NCI-H526 treated with DMSO at 0.1 percent for 48 hours (cell line): Measurements from ENCODE around the gene TFAP2E.

Experiments
- DNase-seq: peaks from one replicate; lab custom pipeline; 2025; lab: John Stamatoyannopoulos, UW

TFAP2E gene

DNA sequence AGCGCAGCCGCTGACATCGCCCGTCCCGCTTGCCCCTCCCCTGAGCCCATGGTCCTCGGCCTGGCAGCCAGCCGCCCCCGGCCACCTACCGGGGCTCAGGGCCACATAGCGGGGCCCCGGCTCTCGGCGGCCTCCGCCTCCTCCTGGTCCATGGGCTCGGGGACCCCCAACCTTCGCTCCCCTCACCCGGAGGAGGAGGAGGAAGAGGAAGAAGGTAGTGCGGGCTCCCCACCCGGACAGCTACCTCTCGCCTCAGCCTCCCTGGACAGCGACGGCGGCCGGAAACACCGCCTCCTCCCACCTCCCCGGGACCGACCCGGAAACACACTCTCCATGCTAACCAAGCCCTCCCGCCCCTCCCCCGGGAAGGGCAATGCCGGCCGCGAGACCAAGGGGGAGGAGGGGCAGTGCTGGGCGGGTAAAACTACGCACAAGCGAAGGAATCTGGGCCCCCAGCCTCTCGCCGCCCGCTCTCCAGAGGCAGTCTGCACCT lies 15.9 kb upstream of the TFAP2E start, which contains the start of gene KIAA0319L:
Gene KIAA0319L, minus strand, starts transcription at position 286 of the 493 bp plus-strand sequence. CDS start 2,912 bp downstream, outside the sequence.
- DNase-seq = peak; percentile 93

DNA sequence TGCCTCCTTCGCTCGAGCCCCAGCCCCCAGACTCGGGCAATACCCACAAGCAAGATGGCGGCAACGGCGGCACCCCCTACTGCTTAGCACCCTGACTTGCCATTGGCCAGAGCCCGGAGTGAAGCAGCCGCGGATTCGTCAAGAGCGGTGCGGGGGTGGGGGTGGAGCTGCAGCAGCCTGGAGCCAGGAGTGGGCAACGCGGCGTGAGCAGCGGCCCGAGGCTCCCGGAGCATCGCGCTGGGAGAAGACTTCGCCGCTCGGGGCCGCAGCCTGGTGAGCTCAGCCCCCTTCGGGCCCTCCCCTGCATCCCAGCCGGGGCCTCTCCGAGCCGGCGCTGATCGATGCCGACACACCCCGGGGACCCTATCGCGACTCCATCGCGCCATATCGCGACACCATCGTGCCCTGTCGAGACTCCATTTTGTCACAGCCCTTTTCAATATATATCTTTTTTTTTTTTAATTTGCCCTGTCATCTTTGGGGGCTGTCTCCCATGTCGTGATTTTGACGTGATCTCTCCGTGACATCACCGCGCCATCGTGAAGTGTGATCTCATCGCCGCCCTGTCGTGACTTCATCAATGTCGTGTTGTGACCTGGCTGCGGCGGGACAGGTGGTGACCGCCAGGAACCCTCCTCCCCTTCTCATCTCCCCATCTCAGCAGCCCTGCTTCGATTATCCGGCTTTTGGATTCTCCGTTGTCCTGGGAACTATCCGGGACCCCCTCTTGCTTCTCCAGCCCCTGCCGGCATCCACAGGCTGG lies 15.3 kb upstream of the TFAP2E start, which contains the start of gene NCDN:
Gene NCDN, plus strand, starts transcription at position 189 of the 763 bp plus-strand sequence. Its CDS starts 392 bp downstream, at position 581.
- DNase-seq = peak; percentile 97

DNA sequence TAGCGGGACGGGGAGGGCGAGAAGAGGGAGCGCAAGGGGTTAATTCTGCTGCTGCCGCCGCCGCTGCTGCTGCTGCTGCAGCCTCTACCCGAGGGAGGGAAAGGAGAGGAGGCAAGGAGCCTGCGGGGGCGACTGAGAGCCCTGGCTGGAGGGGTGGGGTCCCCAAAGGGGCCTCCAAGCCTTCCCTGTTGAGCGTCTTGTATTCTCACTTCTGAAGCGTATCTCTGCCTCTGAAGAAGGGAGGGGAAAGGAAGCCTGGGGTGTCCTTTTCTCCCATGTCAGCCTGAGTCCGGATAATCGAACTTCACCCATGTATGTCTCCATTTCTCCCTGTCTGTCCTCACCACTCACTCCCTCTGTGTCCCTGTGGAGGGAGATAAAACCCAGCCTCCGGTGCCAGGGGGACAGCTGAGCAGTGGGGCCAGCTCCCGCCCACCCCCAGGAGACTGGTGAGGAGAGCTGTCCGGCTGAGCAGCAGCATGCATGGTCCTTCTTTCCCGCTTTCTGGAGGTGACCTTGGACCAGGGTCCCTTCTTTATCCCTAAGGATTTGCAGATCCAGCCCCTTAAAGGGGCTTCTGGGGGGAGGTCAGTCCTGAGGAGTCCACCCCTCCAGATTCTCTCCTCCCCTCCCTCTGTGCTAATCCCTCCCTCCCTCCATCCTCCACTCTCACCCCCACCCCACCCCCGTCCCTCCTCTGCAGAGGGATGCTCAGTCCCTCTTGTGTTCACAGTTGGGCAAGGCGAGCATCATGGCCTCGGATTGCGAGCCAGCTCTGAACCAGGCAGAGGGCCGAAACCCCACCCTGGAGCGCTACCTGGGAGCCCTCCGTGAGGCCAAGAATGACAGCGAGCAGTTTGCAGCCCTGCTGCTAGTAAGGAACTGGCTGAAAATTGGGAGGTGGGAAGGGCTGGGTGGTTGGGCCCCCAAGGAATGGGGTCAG lies 14.5 kb upstream of the TFAP2E start:
- no peak for DNase-seq

DNA sequence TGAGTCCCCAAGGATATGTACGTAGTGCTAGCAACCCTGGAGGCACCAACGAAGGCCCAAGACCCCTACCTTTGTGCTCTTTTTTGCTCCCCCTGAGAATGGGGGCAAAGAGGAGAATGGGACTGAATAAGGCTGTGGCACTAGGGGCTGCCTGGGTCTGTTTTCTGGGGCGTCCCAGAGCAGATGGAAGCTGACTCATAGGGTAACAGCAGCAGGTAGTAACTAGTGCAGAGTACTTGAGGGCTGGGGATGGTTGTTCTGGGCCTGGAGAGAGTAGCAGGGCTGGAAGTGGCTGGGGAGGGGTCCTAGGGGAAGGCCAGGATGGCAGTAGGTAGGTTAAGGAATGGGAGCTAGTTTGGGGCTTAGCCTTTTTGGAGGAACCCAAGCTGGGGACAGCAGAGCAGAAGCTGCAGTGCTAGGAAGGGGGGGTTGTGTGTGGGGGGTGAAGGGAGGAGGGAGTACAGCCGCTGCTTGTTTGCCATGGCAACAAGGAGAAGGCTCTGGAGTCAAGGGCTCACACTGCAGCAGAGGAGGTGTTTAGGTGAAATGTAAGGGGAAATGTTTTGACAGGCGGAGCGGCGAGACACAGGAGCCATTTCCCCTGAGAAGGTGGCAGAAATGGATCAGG lies 13.7 kb upstream of the TFAP2E start:
- no peak for DNase-seq

DNA sequence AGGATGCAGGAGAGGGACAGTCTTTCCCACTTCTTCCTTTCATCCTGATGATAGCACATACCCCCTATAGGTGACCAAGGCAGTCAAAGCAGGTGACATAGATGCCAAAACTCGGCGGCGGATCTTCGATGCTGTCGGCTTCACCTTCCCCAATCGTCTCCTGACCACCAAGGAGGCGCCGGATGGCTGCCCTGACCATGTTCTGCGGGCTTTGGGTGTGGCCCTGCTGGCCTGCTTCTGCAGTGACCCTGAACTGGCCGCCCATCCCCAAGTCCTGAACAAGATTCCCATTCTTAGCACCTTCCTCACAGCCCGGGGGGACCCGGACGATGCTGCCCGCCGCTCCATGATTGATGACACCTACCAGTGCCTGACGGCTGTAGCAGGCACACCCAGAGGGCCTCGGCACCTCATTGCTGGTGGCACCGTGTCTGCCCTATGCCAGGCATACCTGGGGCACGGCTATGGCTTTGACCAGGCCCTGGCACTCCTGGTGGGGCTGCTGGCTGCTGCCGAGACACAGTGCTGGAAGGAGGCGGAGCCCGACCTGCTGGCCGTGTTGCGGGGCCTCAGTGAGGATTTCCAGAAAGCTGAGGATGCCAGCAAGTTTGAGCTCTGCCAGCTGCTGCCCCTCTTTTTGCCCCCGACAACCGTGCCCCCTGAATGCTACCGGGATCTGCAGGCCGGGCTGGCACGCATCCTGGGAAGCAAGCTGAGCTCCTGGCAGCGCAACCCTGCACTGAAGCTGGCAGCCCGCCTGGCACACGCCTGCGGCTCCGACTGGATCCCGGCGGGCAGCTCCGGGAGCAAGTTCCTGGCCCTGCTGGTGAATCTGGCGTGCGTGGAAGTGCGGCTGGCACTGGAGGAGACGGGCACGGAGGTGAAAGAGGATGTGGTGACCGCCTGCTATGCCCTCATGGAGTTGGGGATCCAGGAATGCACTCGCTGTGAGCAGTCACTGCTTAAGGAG lies 12.6 kb upstream of the TFAP2E start:
- DNase-seq = no peak

DNA sequence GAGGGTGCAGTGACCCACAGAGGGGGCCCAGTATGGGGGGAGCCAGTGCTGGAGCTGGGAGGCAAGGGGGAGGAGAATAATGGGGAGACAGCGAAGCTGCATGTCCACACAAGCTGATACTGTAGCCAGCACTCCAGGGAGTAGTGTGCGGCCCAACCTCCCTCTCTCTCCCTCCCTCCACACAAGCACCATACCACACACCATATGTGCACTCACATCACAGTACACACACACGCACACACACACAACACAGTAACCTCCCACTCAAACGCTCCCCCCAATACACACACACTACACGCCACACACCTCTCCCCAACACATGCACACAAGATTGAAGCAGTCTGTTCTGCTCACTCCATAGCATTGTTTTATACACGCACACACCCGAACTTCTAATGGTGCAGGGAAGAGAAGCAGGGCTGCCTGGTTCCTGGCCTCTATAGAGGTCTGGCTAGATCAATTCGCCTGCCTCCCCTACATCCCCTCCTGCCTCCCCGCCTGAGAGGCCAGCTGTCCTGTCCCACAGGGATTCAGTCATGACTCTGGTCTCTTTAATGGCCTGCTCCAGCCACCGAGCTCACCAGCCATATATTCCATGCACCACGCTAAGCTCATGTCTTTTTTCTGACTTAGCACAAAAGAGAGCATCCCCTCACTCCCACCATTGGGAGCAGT lies 11.7 kb upstream of the TFAP2E start:
- no peak for DNase-seq

DNA sequence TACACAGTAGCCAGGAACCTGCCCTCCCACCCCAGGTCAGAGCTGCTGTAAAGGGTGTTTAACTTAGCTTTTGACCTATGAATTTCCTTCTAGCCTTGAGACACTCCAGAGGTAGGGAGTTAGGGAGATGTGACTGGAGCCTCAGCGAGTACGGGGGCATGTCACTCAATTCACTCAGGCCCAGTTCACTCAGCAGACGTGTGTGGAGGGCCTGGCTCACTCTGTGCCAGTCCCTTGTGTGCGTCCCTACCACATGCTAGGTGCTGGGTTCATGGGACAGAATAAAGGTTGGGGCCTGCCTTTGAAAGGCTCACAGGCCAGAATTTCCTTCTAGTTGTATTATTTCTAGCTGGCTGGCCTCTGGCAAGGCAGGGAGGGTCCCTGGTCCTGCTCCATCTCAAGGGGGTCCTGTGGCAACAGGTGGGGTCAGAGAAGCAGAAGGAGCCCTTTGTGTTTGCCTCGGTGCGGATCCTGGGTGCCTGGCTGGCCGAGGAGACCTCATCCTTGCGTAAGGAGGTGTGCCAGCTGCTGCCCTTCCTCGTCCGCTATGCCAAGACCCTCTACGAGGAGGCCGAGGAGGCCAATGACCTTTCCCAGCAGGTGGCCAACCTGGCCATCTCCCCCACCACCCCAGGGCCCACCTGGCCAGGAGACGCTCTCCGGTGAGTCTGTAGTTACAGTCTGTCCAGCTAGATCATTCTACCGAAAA lies 11.0 kb upstream of the TFAP2E start:
- DNase-seq = no peak

DNA sequence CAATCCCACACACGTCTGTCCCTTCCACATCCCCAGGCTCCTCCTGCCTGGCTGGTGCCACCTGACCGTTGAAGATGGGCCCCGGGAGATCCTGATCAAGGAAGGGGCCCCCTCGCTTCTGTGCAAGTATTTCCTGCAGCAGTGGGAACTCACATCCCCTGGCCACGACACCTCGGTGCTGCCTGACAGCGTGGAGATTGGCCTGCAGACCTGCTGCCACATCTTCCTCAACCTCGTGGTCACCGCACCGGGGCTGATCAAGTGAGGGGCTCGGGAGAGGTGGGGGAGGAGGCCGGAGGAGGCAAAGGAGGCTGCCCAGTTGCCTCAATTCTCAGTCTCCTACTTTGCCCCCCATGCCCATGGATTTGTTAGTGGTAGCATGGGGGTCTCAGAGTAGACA lies 9.9 kb upstream of the TFAP2E start:
- DNase-seq = no peak

DNA sequence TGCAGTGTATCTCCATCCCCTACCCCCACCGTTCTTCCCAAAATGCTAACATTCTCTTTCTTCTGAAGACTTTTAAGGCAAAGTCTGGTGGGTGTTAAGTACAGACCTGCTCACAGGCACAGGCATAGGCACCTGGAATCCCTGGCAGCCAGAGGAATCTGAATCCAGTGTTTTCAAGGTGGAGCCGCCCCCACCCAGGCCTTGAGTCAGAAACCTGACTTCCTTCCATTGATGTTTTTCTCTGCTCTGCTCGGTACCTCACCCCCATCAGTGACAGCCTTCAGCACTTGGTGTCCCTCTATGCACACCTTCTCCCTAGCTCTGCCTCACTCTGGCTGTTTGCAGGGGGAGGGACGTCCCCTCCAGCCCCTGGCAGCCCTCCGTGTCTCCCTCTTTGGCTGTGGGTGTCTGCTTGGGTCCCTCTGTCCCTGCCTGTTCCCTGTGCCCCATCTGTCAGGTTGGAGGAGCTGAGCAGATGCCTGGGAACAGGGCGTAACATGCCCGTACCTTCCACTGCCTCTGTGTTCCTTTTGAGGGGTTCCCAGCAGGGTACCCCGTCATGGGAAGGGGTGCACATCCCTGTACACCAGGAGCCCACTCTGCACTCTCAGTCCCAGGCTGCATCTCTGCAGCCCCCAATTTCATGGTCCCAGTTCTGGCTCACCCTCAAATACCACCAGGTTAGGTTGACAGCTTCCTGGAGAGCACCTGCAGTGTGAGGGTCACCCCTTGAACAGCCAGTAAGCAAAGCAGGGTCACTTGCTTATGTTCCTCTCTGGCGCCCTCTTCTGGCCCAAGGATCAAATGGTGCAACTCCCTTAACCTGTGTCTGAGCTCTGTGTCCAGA lies 8.9 kb upstream of the TFAP2E start:
- peak; percentile 50 for DNase-seq

DNA sequence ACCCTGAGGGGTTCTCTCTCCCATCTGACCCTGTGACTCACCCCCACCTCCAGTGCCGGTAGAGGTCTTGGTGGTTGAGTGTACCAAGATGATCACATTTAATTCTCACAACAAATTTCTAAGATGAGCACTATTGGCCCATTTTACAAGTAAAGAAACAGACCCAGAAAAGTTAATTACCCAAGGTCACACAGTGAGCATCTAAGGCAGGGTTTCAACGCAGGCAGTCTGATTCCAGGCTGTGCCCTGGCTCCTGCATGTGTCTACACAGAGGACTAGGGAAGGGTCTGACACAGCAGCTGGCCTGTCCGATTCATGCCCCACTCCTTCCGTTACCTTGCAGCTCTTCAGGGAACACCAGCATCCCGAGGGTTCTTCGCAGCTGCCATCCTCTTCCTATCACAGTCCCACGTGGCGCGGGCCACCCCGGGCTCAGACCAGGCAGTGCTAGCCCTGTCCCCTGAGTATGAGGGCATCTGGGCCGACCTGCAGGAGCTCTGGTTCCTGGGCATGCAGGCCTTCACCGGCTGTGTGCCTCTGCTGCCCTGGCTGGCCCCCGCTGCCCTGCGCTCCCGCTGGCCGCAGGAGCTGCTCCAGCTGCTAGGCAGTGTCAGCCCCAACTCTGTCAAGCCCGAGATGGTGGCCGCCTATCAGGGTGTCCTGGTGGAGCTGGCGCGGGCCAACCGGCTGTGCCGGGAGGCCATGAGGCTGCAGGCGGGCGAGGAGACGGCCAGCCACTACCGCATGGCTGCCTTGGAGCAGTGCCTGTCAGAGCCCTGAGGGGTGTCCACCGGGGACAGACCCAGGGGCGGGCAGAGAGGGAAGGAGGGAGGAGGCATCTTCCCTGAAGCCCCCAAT lies 8.0 kb upstream of the TFAP2E start:
- no peak for DNase-seq

DNA sequence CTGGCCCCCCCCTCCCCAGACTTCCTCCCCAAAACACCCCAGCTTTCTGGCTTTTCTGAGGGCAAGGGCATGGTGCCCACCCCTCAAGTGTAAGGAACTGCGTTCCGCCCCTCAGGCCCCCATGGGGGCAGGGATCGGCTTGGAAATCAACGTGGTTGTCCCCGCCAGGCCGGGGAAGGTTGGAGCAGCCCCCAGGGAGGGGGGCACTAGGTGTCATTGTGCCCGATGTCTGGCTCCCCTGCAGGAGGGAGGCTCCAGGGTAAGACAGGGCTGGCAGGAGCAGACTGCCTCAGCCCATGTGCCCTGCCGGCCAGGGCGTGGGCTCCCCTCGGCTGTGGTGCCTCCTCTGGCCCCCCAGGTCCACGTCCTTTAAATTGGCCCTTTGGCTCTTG lies 7.4 kb upstream of the TFAP2E start:
- no peak for DNase-seq

DNA sequence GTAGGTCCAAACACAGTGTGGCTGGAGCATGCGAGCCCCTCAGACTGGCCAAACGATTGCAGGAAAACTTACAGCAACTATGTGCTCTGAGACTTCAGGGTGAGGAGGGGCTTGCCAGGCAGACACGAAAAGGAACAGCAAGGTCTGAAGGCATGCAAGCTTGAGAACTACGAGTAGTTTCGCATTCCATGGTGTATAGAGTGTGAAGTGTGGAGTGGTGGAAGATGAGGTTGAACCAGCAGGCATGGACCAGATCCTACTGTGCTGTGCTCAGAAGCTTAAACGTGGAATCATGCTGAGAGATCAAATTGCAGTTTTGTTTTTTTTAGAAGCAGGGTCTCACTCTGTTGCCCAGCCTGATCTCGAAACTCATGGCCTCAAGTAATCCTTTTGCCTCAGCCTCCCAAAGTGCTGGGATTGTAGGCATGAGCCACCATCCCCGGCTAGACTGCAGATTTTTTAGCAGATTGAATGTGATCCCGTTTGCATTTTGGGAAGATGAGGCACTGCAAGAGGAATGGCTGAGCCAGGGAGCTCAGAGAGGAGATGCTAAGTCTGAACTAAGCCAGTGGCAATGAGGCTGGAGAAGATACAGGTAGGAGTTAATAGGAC lies 5.1 kb upstream of the TFAP2E start:
- DNase-seq = no peak

DNA sequence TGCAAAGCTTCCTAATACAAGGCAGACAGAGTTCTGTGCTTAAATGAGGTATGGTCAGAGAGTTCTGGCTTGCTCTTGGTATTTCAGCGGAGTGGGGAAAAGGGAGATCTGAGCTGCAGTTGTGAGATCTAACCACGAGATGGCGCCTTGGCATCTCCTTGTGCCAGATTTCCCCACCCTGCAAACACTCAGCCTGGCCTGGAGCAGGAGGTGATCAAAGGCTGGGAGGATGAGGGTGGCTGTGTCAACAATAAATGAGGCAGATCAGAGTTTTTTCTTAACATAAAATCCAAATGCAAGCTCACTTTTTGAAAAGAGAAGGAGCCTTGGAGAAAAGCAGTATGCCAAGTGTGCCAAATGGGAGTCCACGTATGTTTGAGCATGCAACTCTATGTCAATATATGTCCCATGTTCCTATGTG lies 4.1 kb upstream of the TFAP2E start:
- peak; percentile 44 for DNase-seq

DNA sequence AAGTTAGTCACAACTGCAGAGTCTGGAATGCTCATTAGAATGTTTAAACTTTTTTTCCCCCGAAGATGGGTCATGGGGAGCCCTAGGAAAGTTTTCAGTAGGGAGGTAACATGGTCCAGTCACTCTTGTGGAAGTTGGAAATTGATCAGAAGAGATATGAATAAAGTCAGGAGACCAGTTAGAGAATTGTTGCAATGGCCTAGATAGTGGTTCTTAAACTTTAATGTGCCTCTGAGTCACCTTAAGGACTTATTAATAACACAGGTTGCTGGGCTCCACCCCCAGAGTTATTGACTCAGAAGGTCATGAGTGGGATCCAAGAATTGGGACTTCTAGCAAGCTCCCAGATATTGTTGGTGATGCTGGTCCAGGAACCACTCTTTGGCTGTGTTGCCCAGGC lies 3.2 kb upstream of the TFAP2E start:
- DNase-seq = no peak

DNA sequence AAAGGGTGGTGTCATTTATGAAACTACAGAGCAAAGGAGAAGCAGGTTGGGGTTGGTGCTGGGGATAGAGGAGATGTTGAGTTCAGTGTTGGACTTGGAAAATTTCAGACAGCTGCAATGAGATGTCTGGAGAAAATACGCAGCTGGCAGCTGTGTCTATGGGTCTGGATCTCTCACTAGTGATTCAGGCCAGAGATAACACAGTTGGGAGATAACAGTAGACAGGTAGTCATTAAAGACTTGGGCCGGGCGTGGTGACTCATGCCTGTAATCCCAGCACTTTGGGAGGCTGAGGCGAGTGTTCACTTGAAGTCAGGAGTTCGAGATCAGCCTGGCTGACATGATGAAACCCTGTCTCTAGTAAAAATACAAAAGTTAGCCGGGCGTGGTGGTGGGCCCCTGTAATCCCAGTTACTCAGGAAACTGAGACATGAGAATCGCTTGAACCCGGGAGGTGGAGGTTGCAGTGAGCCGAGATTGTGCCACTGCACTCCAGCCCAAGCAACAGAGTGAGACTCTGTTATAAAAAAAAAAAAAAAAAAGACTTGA lies 2.5 kb upstream of the TFAP2E start:
- DNase-seq = no peak

DNA sequence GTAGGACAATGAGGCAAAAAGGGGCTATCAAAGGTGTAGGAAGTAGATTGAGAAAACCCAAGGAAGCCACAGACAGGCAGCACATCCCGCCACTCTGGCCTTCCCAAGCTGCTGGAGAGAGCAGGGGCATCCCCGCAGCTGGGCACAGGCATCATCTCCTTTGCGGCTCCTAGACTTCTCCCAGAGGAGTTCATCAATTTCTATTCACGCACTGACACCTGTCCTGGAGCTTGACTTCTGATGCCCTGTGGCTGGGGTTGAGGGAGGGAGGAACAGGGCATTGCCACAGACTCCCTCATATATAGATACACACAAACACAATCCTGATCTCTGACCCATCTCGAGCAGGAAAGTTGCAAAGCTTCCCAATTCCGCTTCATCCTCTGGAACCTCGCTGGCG lies 1.9 kb upstream of the TFAP2E start:
- no peak for DNase-seq

DNA sequence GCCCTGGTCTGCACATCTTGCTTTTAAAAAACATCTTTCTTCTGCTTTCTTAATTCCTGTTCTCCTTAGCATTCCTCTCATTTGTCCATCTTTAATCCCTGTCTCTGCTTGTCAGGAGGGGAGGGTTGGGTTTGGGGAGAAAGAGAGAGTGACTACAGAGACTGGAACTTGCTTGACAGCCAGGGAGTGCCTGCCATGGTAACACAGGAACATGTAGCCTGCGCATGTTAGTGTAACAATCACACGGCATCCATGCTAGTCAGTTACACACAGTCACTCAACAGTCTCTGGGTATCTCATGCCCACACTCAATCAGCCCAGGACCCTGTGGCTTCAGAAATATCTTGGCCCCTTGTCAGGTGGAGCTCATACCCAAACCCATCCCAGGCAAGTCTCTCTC lies 818 bp upstream of the TFAP2E start:
- no peak for DNase-seq
